ENCODE data around the gene GLCE.
"Not testable (repeated sequence)": the region's sequence is repeated elsewhere in the genome, so short reads cannot be mapped to it uniquely, and the experiment has no call there.

The GLCE gene

DNA sequence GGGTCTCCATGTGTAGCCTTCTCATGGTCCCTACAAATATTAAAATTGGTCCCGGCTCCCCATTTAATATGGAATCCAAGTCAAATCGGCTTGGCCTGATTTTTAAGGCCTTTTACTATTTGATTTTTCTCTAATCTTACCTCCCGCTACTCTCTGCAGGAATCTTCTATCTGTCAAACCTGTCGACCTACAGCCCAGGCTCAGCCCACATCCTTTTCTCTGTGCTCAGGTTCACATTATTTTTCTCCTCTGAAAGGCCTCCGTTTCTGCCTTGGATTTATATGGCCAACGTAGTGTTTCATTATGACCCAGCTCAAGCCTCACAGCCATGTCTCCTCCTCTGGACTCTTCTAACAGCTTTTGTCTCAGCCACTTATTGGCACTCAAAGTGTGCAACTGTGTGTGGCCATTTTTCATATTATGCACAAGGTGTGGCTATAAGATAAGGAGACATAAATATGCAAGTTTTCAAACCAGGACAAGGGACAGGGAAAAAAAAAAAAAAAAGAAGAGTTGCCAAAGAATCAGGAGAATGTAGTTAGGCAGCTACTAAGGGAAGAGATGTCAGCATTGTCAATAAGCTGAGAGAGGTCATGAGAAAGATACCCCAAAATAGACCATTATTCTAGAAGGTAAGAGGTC lies 2.1 kb upstream of the GLCE start:
- no peak overlapping the region for H3K27ac Mint-ChIP-seq
- intact Hi-C loops (cut with micrococcal nuclease): no loop called here
- H3K36me3 Mint-ChIP-seq (ENCODE audit: low read depth): peaks cover 13% of the 10 kb centered on the region
- H3K27me3 Mint-ChIP-seq: peaks cover 7% of the 10 kb centered on the region
- H3K9me3 Mint-ChIP-seq: no peaks in the 10 kb centered on the region
- H3K4me3 Mint-ChIP-seq: no peak overlapping the region
- peaks cover 26% of the 10 kb centered on the region for H3K4me1 Mint-ChIP-seq (ENCODE audit: low read depth)

DNA sequence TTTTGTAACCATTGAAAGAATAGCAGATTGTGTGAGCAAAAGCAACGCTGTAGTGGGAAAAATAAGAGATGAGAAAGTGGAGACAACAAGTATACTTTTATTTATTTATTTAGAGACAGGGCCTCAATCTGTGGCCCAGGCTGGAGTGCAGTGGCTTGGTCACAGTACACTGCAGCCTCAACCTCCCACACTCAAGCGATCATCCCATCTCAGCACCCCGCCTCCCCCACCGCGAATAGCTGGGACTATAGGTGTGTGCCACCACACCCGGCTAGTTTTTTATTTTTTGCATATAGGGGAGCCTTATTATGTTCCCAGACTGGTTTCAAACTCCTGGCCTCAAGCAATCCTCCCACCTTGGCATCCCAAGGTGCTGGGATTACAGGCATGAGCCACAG lies 1.6 kb upstream of the GLCE start:
- Mint-ChIP-seq H3K4me3 (no peak overlapping the region), H3K27ac (no peak overlapping the region), H3K4me1 (ENCODE audit: low read depth) (peaks cover 26% of the 10 kb centered on the region), H3K9me3 (no peaks in the 10 kb centered on the region), H3K27me3 (peaks cover 7% of the 10 kb centered on the region), H3K36me3 (ENCODE audit: low read depth) (peaks cover 13% of the 10 kb centered on the region)
- intact Hi-C loops (cut with micrococcal nuclease): no loop called here

DNA sequence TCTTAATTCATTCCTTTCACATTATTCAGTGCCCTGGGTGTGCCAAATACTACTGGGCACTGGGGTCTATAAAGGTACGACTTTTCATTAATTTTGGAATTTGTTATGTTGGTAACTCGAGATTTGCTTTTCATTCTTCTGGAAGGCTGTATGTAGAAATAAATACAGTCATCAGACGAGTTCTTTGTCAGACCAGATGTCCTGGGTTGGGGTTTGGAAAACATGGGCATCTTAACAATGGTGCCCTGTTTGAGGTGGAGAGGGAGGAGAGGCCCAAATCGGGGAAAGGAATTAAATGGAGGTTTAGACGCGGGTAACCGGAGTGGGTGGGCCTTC lies 662 bp upstream of the GLCE start:
- peak overlapping the region; percentile 86 for H3K27ac Mint-ChIP-seq
- peaks cover 7% of the 10 kb centered on the region for H3K27me3 Mint-ChIP-seq
- H3K9me3 Mint-ChIP-seq: no peaks in the 10 kb centered on the region
- H3K4me1 Mint-ChIP-seq (ENCODE audit: low read depth): peaks cover 20% of the 10 kb centered on the region
- intact Hi-C loops (cut with micrococcal nuclease): loop anchor here (2.0 to 10.0 kb wide), 2 partner anchors 29 to 255 kb away; partner anchors contain the start of gene KIF23
- H3K36me3 Mint-ChIP-seq (ENCODE audit: low read depth): peaks cover 13% of the 10 kb centered on the region
- peak overlapping the region; percentile 93 for H3K4me3 Mint-ChIP-seq

GRCh38 chr15:69161079-69161877 lies 843 bp downstream of the GLCE start:
- Mint-ChIP-seq H3K36me3 (ENCODE audit: low read depth) (peaks cover 13% of the 10 kb centered on the region), H3K9me3 (no peaks in the 10 kb centered on the region), H3K4me3 (peak overlapping the region; percentile 93), H3K4me1 (ENCODE audit: low read depth) (peaks cover 28% of the 10 kb centered on the region), H3K27ac (peak overlapping the region; percentile 86), H3K27me3 (peaks cover 7% of the 10 kb centered on the region)
- intact Hi-C loops (cut with micrococcal nuclease): loop anchor here (2.0 to 10.0 kb wide), 2 partner anchors 30 to 254 kb away; partner anchors contain the start of gene KIF23

- H3K27me3 Mint-ChIP-seq: peaks cover 7% of the 10 kb centered on the region
- H3K4me3 Mint-ChIP-seq: peak overlapping the region; percentile 93
- H3K4me1 Mint-ChIP-seq (ENCODE audit: low read depth): peaks cover 28% of the 10 kb centered on the region
- intact Hi-C loops (cut with micrococcal nuclease): loop anchor here (2.0 to 10.0 kb wide), 2 partner anchors 31 to 253 kb away; partner anchors contain the start of gene KIF23
- H3K27ac Mint-ChIP-seq: peak overlapping the region; percentile 86
- H3K36me3 Mint-ChIP-seq (ENCODE audit: low read depth): peaks cover 13% of the 10 kb centered on the region
- no peaks in the 10 kb centered on the region for H3K9me3 Mint-ChIP-seq
Observed at GRCh38 chr15:69161878-69162213, 1.4 kb downstream of the GLCE start.

DNA sequence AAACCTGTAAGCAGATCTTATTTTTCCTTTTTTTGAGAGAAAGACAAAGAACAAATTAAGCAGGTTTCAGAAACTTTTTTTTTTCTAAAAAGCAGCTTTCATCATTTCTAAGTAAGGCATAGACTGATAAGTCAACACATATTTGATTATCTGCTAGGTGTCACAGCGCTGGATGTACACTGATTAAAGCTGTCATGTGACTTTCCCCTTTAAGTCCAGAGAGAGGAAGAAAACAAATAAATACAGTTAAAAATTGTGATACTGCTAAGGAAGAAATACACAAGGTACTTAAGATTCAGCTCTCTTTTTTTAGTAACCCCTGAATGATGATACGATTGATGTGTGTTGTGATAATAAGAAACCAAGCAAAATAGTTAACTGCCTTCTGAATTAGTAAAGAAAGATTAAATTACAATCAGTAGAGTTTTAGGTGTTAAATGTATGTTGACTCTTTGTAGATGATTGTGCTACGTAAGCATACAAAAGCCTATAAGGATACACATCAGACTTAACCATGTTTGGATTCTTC lies 2.8 kb downstream of the GLCE start:
- Mint-ChIP-seq H3K9me3 (no peaks in the 10 kb centered on the region), H3K4me1 (ENCODE audit: low read depth) (peaks cover 41% of the 10 kb centered on the region), H3K27ac (no peak overlapping the region), H3K4me3 (no peak overlapping the region), H3K27me3 (peaks cover 7% of the 10 kb centered on the region), H3K36me3 (ENCODE audit: low read depth) (peaks cover 13% of the 10 kb centered on the region)
- intact Hi-C loops (cut with micrococcal nuclease): loop anchor here (10.0 kb wide), 1 partner anchor 252 kb away; the partner anchor contains the start of gene KIF23

GRCh38 chr15:69164807-69165636 lies 4.6 kb downstream of the GLCE start:
- no peak overlapping the region for H3K4me3 Mint-ChIP-seq
- no peak overlapping the region for H3K27ac Mint-ChIP-seq
- H3K36me3 Mint-ChIP-seq (ENCODE audit: low read depth): peaks cover 13% of the 10 kb centered on the region
- peaks cover 46% of the 10 kb centered on the region for H3K4me1 Mint-ChIP-seq (ENCODE audit: low read depth)
- intact Hi-C loops (cut with micrococcal nuclease): loop anchor here (10.0 kb wide), 1 partner anchor 250 kb away; the partner anchor contains the start of gene KIF23
- no peaks in the 10 kb centered on the region for H3K9me3 Mint-ChIP-seq
- peaks cover 5% of the 10 kb centered on the region for H3K27me3 Mint-ChIP-seq

- Mint-ChIP-seq H3K27me3 (peaks cover 5% of the 10 kb centered on the region), H3K4me1 (ENCODE audit: low read depth) (peaks cover 44% of the 10 kb centered on the region), H3K9me3 (no peaks in the 10 kb centered on the region), H3K27ac (no peak overlapping the region), H3K36me3 (ENCODE audit: low read depth) (peaks cover 10% of the 10 kb centered on the region), H3K4me3 (no peak overlapping the region)
- intact Hi-C loops (cut with micrococcal nuclease): loop anchor here (10.0 kb wide), 1 partner anchor 249 kb away; the partner anchor contains the start of gene KIF23
Observed at GRCh38 chr15:69165637-69166025, 5.2 kb downstream of the GLCE start.

- Mint-ChIP-seq H3K4me3 (no peak overlapping the region), H3K27me3 (no peaks in the 10 kb centered on the region), H3K36me3 (ENCODE audit: low read depth) (no peaks in the 10 kb centered on the region), H3K4me1 (ENCODE audit: low read depth) (peaks cover 35% of the 10 kb centered on the region), H3K27ac (peak overlapping the region; percentile 61), H3K9me3 (no peaks in the 10 kb centered on the region)
- intact Hi-C loops (cut with micrococcal nuclease): loop anchor here (10.0 kb wide), 1 partner anchor 247 kb away; the partner anchor contains the start of gene KIF23
Observed at GRCh38 chr15:69167218-69167846, 6.9 kb downstream of the GLCE start.

GRCh38 chr15:69168361-69168760 lies 7.9 kb downstream of the GLCE start:
- H3K9me3 Mint-ChIP-seq; H3K36me3 Mint-ChIP-seq (ENCODE audit: low read depth); H3K27me3 Mint-ChIP-seq; H3K4me3 Mint-ChIP-seq: not testable (repeated sequence)
- intact Hi-C loops (cut with micrococcal nuclease): loop anchor here (10.0 kb wide), 1 partner anchor 246 kb away; the partner anchor contains the start of gene KIF23
- Mint-ChIP-seq H3K27ac (peak overlapping the region; percentile 61), H3K4me1 (ENCODE audit: low read depth) (peaks cover 39% of the 10 kb centered on the region)

- peaks cover 39% of the 10 kb centered on the region for H3K4me1 Mint-ChIP-seq (ENCODE audit: low read depth)
- not testable (repeated sequence) for H3K27ac Mint-ChIP-seq; H3K27me3 Mint-ChIP-seq; H3K4me3 Mint-ChIP-seq; H3K36me3 Mint-ChIP-seq (ENCODE audit: low read depth); H3K9me3 Mint-ChIP-seq
- intact Hi-C loops (cut with micrococcal nuclease): loop anchor here (10.0 kb wide), 1 partner anchor 245 kb away; the partner anchor contains the start of gene KIF23
Observed at GRCh38 chr15:69169540-69169939, 9.1 kb downstream of the GLCE start.

GRCh38 chr15:69170597-69170996 lies 10.2 kb downstream of the GLCE start:
- Mint-ChIP-seq H3K27me3 (no peaks in the 10 kb centered on the region), H3K36me3 (ENCODE audit: low read depth) (no peaks in the 10 kb centered on the region), H3K4me1 (ENCODE audit: low read depth) (peaks cover 30% of the 10 kb centered on the region), H3K4me3 (no peak overlapping the region), H3K27ac (no peak overlapping the region), H3K9me3 (no peaks in the 10 kb centered on the region)
- intact Hi-C loops (cut with micrococcal nuclease): no loop called here

DNA sequence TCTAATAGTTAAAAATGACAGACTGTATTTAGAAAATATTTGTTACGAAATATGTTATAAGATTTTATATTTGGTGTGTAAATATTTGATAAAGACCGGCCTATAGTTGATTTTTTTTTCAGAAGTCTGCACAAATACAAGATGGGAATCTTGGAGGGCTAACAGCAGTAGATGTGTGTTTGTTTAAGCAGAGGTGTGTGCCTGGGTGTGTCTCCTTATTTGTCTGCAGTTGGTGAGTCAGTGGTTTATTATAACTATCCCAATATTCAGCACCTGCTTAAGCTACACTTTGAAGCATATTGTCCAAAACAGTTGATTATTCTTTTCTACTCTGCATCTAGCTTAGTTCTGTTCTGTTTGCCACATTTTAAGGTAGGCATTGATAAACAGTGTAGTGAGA lies 12.4 kb downstream of the GLCE start:
- Mint-ChIP-seq H3K27me3 (no peaks in the 10 kb centered on the region), H3K4me1 (ENCODE audit: low read depth) (peaks cover 18% of the 10 kb centered on the region)

More for the DNA sequence above, 12.4 kb downstream of the GLCE start:
- H3K36me3 Mint-ChIP-seq (ENCODE audit: low read depth): no peaks in the 10 kb centered on the region
- H3K9me3 Mint-ChIP-seq: no peaks in the 10 kb centered on the region
- H3K4me3 Mint-ChIP-seq: no peak overlapping the region
- intact Hi-C loops (cut with micrococcal nuclease): no loop called here
- no peak overlapping the region for H3K27ac Mint-ChIP-seq

Measured in dendritic cell treated with granulocyte-macrophage colony-stimulating factor and Interleukin-4, amounts not matched to agents 40 ng/mL and 50 ng/mL, for 4 days (primary cell).